ENCODE results near the gene CNPY4. TPM values are rescaled to one million over a fixed set of nuclear protein-coding genes. Genes with fewer than 3 reads are reported as not detected.

CNPY4 gene
- total and polyA plus RNA-seq, 10 of the 15 experiments (the other 5 are each of a cell fraction or from before 2014, with no cell fraction given): 2.5 to 9.2 (median 6.8) TPM

DNA sequence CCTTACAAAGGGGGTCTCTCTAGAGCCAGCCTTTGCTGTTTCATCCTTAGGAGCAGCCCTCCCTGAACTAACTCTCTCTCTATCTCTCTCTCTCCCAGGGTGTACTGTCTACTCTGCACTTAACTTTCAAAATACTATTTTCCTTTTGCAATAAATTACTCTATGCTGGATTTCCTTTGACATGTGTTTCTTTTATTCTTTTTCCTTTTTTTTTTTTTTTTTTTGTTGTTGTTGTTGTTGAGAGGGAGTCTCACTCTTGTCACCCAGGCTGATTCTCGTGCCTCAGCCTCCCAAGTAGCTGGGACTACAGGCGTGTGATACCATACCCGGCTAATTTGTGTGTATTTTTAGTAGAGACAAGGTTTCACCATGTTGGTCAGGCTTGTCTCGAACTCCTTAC lies 36.5 kb upstream of the CNPY4 start (continued):
- TF ChIP-seq CUX1 (IDR thresholded peaks at IDR 0.05; ENCODE audit: insufficient replicate concordance, low read depth, low read length): no peak

DNA sequence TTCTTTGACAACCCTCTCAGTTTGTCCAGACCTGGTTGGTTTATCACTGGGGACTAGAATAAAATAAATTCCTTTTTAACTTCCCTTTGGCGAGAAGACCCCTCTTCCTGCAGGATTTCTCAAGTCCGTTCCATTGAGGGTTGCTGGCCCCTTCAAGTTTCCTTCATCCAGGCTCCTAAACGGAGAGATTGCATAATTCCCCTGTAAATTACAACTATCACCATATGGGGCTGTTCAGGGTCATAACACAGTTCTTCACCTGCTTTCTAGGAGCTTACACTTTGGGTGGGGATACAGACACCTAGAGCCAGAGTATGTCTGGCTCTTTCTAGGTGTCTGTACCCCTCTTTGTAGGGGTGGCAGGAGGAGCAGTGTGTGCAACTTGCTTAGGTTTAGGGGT lies 33.9 kb upstream of the CNPY4 start:
- Histone ChIP-seq H3K4me1 (ENCODE audit: control insufficient read depth, insufficient read depth, low read length) (peaks cover 11% of the 10 kb centered on the region), H3K27me3 (replicated peaks in 1 of 2; ENCODE audit: control insufficient read depth in 2 of 2, insufficient read depth in 2 of 2, low read length in 1 of 2) (no peaks in the 10 kb centered on the region), H3K27ac (ENCODE audit: control insufficient read depth, insufficient read depth) (no peak overlapping the region), H3K4me3 (no peak overlapping the region), H3K4me2 (ENCODE audit: control insufficient read depth, insufficient read depth) (no peak overlapping the region), H3K9ac (ENCODE audit: control insufficient read depth, insufficient read depth, low read length) (no peak overlapping the region), H3K9me3 (replicated peaks; ENCODE audit: control insufficient read depth, insufficient read depth, low read length) (no peaks in the 10 kb centered on the region), H3K79me2 (ENCODE audit: control insufficient read depth, insufficient read depth, low read length) (peaks cover 24% of the 10 kb centered on the region), H3K36me3 (ENCODE audit: control insufficient read depth in 2 of 2, insufficient read depth in 2 of 2, low read length in 1 of 2) (peaks cover 0 to under 1% of the 10 kb centered on the region in 2 experiments; a peak in 2 of 4 replicates), H4K20me1 (ENCODE audit: control insufficient read depth, insufficient read depth) (no peaks in the 10 kb centered on the region), H2AFZ (ENCODE audit: control insufficient read depth, low read depth, low read length) (no peak overlapping the region)
- no peak for DNase-seq (ENCODE audit: low read depth, low spot score)
- BruUV-seq (replicated peaks): no TSS peak
- POLR2A ChIA-PET: interaction anchor here (0.5 to 0.9 kb wide), 3 partner anchors 15 to 46 kb away, joined by 3 to 5 read pairs (median 3); partner anchors contain the start of gene MCM7
- FAIRE-seq: no peak
- TF ChIP-seq E2F4 (IDR thresholded peaks at IDR 0.05; ENCODE audit: low read depth, low read length): no peak
- no peak for TF ChIP-seq MEF2B (IDR thresholded peaks at IDR 0.05; ENCODE audit: partially characterized antibody, poor library complexity, severe bottlenecking)
- TF ChIP-seq SRF (IDR thresholded peaks at IDR 0.05; ENCODE audit: low read depth in 2 of 2, low read length in 2 of 2): no peak
- no peak for TF ChIP-seq RELB (IDR thresholded peaks at IDR 0.05; ENCODE audit: low read depth)
- TF ChIP-seq YBX1 (IDR thresholded peaks at IDR 0.05): no peak
- TF ChIP-seq E2F8 (IDR thresholded peaks at IDR 0.05; ENCODE audit: low read depth, partially characterized antibody): no peak
- no peak for TF ChIP-seq MEF2A (IDR thresholded peaks at IDR 0.05; ENCODE audit: insufficient read depth, low read depth, low read length)
- TF ChIP-seq CHD1 (IDR thresholded peaks at IDR 0.05; ENCODE audit: low read depth, low read length): no peak
- WGBS (ENCODE audit: insufficient coverage, insufficient replicate concordance, low lambda C conversion rate, missing lambda C conversion rate): 56% methylated on average over 3 of the region's 3 CpGs
- SMC1A ChIA-PET (ENCODE audit: uncharacterized antibody, unreplicated experiment): no interaction called here
- in situ Hi-C loops (cut with MboI) (no loop called here), intact Hi-C loops (cut with micrococcal nuclease; ENCODE audit: unreplicated experiment) (loop anchor here (10.0 kb wide), 1 partner anchor 171 kb away; the partner anchor contains the start of gene TRIM4)
- RAD21 ChIA-PET (ENCODE audit: unreplicated experiment): no interaction called here
- no peak for ATAC-seq
- CTCF ChIA-PET: interaction anchor here (0.7 kb wide), 2 partner anchors 11 to 93 kb away, joined by 3 read pairs; no protein-coding TSS in a partner anchor

Measured in GM12878 (cell line).